Neural cell (in vitro differentiated cells): ENCODE data around the gene NDUFA11.

Source experiments
- CTCF ChIP-seq: fragments of 450-650 bp; IDR thresholded peaks from 2 replicates; pipeline ENCODE4 v1.5.1; 2014; ENCODE audit warnings: antibody characterized with exemption, mild to moderate bottlenecking, moderate library complexity; ENCODE audit not compliant: poor library complexity, severe bottlenecking
- TAF1 ChIP-seq: IDR thresholded peaks from 2 replicates; pipeline ENCODE4 v1.6.1; 2012; ENCODE audit warnings: low read depth

- no peak for TF ChIP-seq TAF1
- TF ChIP-seq CTCF: no peak
These were observed 40.4 kb downstream of the NDUFA11 start for GRCh38 chr19:5863030-5863665.
